GM10248 (cell line): ENCODE measurements around the gene ZSWIM6.

Experiments used
- CTCF ChIA-PET: fragments of 300-600 bp; sonication (Branson Sonifier 250); formaldehyde crosslinking; extraction: SDS; loops from one replicate; lab custom pipeline; 2021; ENCODE audit warnings: antibody characterized with exemption; lab: Yijun Ruan, JAX
- POLR2A ChIA-PET: fragments of 350-650 bp; sonication (Branson Sonifier 250); formaldehyde crosslinking; extraction: SDS; loops from one replicate; lab custom pipeline; 2020; ENCODE audit warnings: antibody characterized with exemption; lab: Yijun Ruan, JAX
- DNase-seq: peaks from one replicate; pipeline ENCODE4 v3.0.0; 2012; ENCODE audit errors: extremely low spot score
- TF ChIP-seq, protein P1 (sequence below): IDR thresholded peaks from 2 replicates; pipeline ENCODE4 v1.5.1; 2012; ENCODE audit warnings: mild to moderate bottlenecking, low read depth; ENCODE audit errors: extremely low read depth, missing control alignments, control extremely low read depth

Gene ZSWIM6

DNA sequence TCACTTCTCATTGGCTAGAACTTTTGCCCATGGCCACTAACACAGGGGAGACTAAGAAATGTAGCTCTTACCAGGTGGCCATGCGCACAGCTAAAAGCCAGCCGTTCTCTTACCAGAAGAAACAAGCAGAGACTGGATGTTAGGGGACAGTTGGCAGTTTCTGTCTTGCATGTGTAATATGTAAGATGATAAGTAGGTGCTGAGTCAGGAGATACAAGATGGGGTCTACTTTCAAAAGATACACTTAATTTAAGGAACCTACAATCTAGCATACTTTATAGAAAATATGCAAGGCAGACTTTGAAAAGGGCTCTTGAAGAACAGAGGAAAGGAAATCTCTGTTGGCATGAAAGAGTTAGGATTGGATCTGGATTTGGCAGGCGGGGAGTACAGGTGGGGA is 244.5 kb downstream of the ZSWIM6 start:
- ChIA-PET CTCF (interaction anchor here (1.3 kb wide), 1 partner anchor 9 kb away, joined by 4 read pairs; no protein-coding TSS in a partner anchor), POLR2A (no interaction called here)
- TF ChIP-seq, protein P1, sequence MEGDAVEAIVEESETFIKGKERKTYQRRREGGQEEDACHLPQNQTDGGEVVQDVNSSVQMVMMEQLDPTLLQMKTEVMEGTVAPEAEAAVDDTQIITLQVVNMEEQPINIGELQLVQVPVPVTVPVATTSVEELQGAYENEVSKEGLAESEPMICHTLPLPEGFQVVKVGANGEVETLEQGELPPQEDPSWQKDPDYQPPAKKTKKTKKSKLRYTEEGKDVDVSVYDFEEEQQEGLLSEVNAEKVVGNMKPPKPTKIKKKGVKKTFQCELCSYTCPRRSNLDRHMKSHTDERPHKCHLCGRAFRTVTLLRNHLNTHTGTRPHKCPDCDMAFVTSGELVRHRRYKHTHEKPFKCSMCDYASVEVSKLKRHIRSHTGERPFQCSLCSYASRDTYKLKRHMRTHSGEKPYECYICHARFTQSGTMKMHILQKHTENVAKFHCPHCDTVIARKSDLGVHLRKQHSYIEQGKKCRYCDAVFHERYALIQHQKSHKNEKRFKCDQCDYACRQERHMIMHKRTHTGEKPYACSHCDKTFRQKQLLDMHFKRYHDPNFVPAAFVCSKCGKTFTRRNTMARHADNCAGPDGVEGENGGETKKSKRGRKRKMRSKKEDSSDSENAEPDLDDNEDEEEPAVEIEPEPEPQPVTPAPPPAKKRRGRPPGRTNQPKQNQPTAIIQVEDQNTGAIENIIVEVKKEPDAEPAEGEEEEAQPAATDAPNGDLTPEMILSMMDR, result no peak
- no peak for DNase-seq

GRCh38 chr5:61578858-61579503 is 246.9 kb downstream of the ZSWIM6 start:
- TF ChIP-seq, protein P1, result no peak
- no peak for DNase-seq
- ChIA-PET CTCF (no interaction called here), POLR2A (no interaction called here)

DNA sequence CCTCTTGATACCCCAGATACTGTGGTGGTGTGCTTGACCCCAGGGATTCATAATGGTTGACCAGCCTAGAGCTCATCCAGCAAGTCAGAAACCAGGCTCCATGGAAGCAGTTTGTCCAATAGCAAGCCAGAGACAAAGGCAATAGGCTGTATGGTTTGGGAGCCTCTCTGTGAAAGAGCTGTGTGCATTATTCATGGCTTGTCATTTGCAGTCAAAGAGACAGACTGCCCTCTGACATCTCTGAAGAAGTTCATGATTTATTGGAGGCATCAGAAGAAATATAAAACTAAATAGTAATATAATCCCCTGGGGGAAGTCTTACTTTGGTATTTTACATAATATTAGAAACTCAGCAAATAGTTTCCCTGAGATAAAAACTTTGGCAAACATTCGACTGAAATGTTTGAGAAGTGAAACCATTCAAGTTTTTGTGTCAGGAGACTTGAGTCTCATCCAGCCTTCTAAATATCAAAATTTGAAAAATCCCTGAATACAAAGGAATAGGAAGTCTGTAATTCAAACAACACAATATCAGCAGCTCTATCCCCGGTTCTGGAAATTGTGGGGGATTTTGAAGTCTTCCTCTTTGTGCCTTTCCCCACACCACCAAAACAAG is 250.3 kb downstream of the ZSWIM6 start:
- POLR2A ChIA-PET, result no interaction called here
- TF ChIP-seq, protein P1, result no peak
- no peak for DNase-seq
- CTCF ChIA-PET, result interaction anchor here (1.0 kb wide), 1 partner anchor 76 kb away, joined by 3 read pairs; no protein-coding TSS in a partner anchor

DNA sequence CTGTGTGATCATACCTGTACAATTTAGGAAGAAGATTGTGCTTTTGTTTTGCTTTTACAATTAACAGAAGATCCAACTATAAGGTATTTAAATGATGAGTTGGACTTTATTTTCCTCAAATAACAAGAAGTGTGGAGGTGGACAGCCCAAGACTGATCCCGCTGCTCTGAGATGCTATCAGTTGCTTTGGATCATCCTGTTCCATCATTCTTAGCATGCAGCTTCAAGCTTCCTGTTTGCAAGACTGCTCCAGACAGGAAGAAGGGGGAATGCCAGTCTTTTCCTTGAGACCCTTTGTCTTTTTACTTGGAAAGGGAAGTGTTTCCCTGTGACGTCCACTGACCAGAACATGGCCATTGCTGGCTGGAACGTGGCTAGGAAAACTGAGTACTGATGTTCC is 250.8 kb downstream of the ZSWIM6 start:
- no peak for DNase-seq
- ChIA-PET POLR2A (no interaction called here), CTCF (no interaction called here)
- TF ChIP-seq, protein P1, result no peak

DNA sequence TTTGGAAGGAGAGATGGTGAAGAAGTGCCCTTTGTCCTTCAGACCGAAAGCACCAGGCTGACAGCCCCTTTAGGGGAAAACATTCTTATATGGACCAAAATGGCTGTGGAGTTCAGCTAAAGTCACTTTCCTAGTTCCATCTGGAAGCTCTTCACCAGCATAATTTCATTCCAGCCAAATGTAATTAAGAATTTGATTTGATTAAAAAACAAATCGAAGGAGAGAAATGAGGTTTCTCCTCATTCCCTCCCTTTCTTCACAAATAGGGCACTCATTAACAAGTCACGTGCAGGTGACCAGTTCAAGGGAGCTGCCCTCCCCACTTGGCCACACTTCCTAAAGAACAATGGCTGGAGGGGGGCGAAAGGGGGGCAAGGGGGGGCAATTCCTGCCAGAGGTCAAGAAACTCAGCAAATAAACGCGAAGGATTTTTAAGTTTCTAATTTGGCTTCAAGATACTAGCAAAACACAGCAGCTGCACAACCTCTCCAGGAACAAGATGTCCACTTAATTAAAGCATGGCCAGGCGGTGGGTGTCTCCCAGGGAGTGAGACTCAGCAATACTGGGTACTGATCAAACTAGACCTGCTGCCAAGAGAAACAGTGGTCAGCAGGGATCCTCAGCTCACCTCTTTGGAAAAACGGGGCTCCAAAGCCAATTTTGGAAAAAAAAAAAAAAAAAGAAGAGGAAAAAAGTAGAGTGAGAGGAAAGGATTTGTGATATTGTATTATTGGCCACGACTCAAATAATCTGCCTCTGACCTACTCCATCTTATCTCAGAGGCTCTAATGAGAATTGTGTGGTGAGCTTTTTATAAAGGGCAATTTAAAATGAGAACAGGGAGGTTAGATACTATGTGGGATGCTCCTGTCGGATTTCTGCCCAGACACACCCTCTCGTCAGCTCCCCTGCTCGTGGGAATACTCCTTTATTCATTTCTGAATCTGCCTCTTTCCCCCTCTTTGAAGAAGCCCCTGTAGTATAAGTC is 254.3 kb downstream of the ZSWIM6 start:
- ChIA-PET CTCF (interaction anchor here (1.2 to 2.8 kb wide), 5 partner anchors 9 to 72 kb away, joined by 3 to 12 read pairs (median 4); no protein-coding TSS in a partner anchor), POLR2A (no interaction called here)
- DNase-seq, result no peak

More for the DNA sequence above, 254.3 kb downstream of the ZSWIM6 start:
- TF ChIP-seq, protein P1, result no peak
